Chondrocyte (in vitro differentiated cells): ENCODE data around the gene FCRLA. TPM values are rescaled to one million over a fixed set of nuclear protein-coding genes. Genes with fewer than 3 reads are reported as not detected.
"Not testable (repeated sequence)": the region's sequence is repeated elsewhere in the genome, so short reads cannot be mapped to it uniquely, and the experiment has no call there.

Experiments used
- DNase-seq: peaks from one replicate; pipeline ENCODE4 v3.0.0; 2021; ENCODE audit warnings: mixed read lengths, low spot score
- H3K27ac Mint-ChIP-seq: one replicate; pipeline ENCODE4 v1.8.0; 2021; ENCODE audit warnings: mild to moderate bottlenecking, moderate library complexity, mixed read lengths; ENCODE audit not compliant: unreplicated experiment
- H3K27me3 Mint-ChIP-seq: 2 replicates; pipeline ENCODE4 v1.8.0; 2021; ENCODE audit warnings: low read depth, mixed read lengths
- H3K36me3 Mint-ChIP-seq: 2 replicates; pipeline ENCODE4 v1.8.0; 2021; ENCODE audit warnings: low read depth, mixed read lengths
- H3K4me1 Mint-ChIP-seq: 2 replicates; pipeline ENCODE4 v1.8.0; 2021; ENCODE audit warnings: low read depth, mild to moderate bottlenecking, mixed read lengths
- H3K4me3 Mint-ChIP-seq: one replicate; pipeline ENCODE4 v1.8.0; 2021; ENCODE audit warnings: mild to moderate bottlenecking, moderate library complexity, mixed read lengths; ENCODE audit not compliant: unreplicated experiment
- H3K9me3 Mint-ChIP-seq: 2 replicates; pipeline ENCODE4 v1.8.0; 2021; ENCODE audit warnings: low read depth, mixed read lengths
- long read RNA-seq: library from polyadenylated mRNA; stranded (forward); transcript quantifications from one replicate; pipeline ENCODE4 v2.0.0, GENCODE V29; 2021
- total RNA-seq: library from RNA; stranded (reverse); gene quantifications from 3 replicates; pipeline ENCODE4 v1.2.1, GENCODE V29; 2021
- TF ChIP-seq, protein P1 (sequence below): fragments of 200-600 bp; sonication (generic); IDR thresholded peaks from 2 replicates; pipeline ENCODE4 v1.5.0; 2021; ENCODE audit warnings: antibody characterized with exemption, mild to moderate bottlenecking, moderate library complexity

FCRLA gene, protein sequence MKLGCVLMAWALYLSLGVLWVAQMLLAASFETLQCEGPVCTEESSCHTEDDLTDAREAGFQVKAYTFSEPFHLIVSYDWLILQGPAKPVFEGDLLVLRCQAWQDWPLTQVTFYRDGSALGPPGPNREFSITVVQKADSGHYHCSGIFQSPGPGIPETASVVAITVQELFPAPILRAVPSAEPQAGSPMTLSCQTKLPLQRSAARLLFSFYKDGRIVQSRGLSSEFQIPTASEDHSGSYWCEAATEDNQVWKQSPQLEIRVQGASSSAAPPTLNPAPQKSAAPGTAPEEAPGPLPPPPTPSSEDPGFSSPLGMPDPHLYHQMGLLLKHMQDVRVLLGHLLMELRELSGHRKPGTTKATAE
- total RNA-seq, result not detected in 3 replicates
- long read RNA-seq, result 0 reads

- TF ChIP-seq, protein P1, sequence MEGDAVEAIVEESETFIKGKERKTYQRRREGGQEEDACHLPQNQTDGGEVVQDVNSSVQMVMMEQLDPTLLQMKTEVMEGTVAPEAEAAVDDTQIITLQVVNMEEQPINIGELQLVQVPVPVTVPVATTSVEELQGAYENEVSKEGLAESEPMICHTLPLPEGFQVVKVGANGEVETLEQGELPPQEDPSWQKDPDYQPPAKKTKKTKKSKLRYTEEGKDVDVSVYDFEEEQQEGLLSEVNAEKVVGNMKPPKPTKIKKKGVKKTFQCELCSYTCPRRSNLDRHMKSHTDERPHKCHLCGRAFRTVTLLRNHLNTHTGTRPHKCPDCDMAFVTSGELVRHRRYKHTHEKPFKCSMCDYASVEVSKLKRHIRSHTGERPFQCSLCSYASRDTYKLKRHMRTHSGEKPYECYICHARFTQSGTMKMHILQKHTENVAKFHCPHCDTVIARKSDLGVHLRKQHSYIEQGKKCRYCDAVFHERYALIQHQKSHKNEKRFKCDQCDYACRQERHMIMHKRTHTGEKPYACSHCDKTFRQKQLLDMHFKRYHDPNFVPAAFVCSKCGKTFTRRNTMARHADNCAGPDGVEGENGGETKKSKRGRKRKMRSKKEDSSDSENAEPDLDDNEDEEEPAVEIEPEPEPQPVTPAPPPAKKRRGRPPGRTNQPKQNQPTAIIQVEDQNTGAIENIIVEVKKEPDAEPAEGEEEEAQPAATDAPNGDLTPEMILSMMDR, result no peak
- Mint-ChIP-seq H3K4me1 (no peaks in the 10 kb centered on the region), H3K27ac (no peak within 1 kb of the TSS), H3K4me3 (no peak within 1 kb of the TSS), H3K9me3 (no peaks in the 10 kb centered on the region), H3K36me3 (no peaks in the 10 kb centered on the region), H3K27me3 (peaks cover 4% of the 10 kb centered on the region)
- DNase-seq, result no peak
Measured at GRCh38 chr1:161706482-161707347, at the start of gene FCRLA. TSS of gene FCRLA (plus strand) at chr1:161707229. CDS start at chr1:161707265, 36 bp downstream.

GRCh38 chr1:161658524-161658923 is 48.5 kb upstream of the FCRLA start:
- H3K36me3 Mint-ChIP-seq, DNase-seq, H3K4me3 Mint-ChIP-seq, H3K4me1 Mint-ChIP-seq, H3K9me3 Mint-ChIP-seq, H3K27ac Mint-ChIP-seq: not testable (repeated sequence)
- peaks cover 10% of the 10 kb centered on the region for H3K27me3 Mint-ChIP-seq

- not testable (repeated sequence) for H3K27me3 Mint-ChIP-seq, H3K4me3 Mint-ChIP-seq, DNase-seq, H3K36me3 Mint-ChIP-seq, H3K9me3 Mint-ChIP-seq, H3K27ac Mint-ChIP-seq, H3K4me1 Mint-ChIP-seq
Measured at GRCh38 chr1:161661660-161662311, 45.2 kb upstream of the FCRLA start.

GRCh38 chr1:161662684-161663339 is 44.2 kb upstream of the FCRLA start, which contains the start of gene FCGR2B:
TSS of gene FCGR2B (plus strand) at chr1:161663143. CDS start at chr1:161663242, 99 bp downstream.
- DNase-seq, H3K4me3 Mint-ChIP-seq, H3K36me3 Mint-ChIP-seq, H3K9me3 Mint-ChIP-seq, H3K27me3 Mint-ChIP-seq, H3K27ac Mint-ChIP-seq, H3K4me1 Mint-ChIP-seq: not testable (repeated sequence)

DNA sequence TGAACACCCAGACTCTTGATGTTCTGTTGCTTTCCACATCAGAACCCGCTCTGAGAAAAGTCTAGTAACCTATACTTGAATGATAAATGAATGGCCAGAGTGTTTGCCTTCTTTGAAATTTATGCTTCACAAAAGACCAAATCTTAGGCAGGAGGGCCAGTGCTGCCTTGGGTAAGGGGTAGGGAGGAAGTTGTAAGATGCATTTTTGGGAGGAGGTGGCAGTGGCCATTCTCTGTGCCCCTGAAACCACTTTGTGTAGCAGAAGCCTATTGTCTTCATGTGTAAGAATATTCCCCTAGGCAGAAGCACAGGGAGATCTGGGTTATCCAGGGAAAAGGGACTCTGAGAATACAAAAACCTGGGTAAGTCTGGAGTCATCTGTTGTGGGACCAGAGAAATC is 43.5 kb upstream of the FCRLA start:
- DNase-seq, H3K9me3 Mint-ChIP-seq, H3K36me3 Mint-ChIP-seq, H3K4me3 Mint-ChIP-seq, H3K4me1 Mint-ChIP-seq, H3K27ac Mint-ChIP-seq, H3K27me3 Mint-ChIP-seq: not testable (repeated sequence)

DNA sequence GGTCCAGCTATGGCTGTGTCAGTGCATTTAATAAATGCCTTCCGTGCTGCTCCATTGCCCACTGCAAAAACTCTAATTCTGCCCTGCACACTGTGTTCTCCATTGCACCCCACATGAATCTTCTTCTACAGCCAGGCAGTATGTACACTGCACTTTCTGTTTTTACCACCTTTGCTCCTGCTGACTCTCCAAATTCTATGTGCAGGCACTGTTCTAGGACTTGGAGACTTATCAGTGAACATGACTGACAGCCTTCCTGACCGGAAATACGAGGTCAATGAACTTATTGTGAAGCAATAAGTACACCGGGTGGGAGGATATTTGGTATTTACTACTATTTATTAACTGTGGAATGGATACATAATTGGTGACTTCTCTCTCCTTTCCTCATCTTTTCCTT is 42.3 kb upstream of the FCRLA start:
- H3K4me3 Mint-ChIP-seq, DNase-seq, H3K9me3 Mint-ChIP-seq, H3K27me3 Mint-ChIP-seq, H3K27ac Mint-ChIP-seq, H3K4me1 Mint-ChIP-seq, H3K36me3 Mint-ChIP-seq: not testable (repeated sequence)

- H3K9me3 Mint-ChIP-seq, H3K27ac Mint-ChIP-seq, DNase-seq, H3K27me3 Mint-ChIP-seq, H3K4me1 Mint-ChIP-seq, H3K36me3 Mint-ChIP-seq, H3K4me3 Mint-ChIP-seq: not testable (repeated sequence)
Measured at GRCh38 chr1:161671045-161672020, 35.7 kb upstream of the FCRLA start.

DNA sequence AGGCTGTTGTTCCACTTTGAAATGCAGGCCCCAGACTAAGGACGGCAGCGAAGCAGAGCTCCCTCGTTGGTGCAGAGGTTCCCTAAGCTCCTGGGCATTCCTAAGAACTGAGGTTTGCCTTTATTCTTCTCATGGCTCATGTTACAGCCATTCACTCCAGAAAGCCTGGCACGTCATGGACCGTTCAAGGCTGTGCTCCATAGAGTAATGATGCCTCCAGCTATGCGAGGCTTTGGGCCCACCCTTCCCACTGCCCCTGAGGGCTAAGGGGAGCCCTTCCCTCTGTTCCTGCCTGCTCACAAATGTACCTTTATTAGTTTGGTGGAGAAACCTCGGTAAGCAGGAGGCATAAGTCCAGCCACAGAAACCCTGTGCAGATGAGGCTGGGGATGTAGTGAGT is 33.6 kb upstream of the FCRLA start:
- not testable (repeated sequence) for H3K27me3 Mint-ChIP-seq, H3K9me3 Mint-ChIP-seq, H3K36me3 Mint-ChIP-seq, H3K27ac Mint-ChIP-seq, H3K4me3 Mint-ChIP-seq, H3K4me1 Mint-ChIP-seq, DNase-seq

DNA sequence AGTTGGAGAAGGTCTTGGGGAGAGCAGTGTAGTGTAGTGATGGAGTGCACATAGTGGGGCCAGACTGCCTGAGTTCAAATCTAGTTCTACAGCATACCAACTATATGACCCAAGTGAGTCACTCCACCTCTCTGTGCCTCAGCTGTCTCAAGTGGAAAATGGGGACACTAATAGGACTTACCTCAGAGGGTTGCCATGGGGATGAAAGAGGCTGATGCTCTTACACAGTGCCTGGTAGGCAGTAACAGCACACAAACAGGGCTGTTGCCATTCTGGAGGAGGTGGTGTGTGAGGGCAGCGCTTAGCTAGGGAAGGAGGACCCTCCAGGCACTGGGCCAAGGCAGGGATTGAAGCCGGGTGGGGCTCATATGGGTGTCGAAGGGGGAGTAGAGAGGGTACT is 32.6 kb upstream of the FCRLA start:
- DNase-seq, H3K36me3 Mint-ChIP-seq, H3K4me3 Mint-ChIP-seq, H3K9me3 Mint-ChIP-seq, H3K27ac Mint-ChIP-seq, H3K4me1 Mint-ChIP-seq: not testable (repeated sequence)
- peaks cover 11% of the 10 kb centered on the region for H3K27me3 Mint-ChIP-seq

DNA sequence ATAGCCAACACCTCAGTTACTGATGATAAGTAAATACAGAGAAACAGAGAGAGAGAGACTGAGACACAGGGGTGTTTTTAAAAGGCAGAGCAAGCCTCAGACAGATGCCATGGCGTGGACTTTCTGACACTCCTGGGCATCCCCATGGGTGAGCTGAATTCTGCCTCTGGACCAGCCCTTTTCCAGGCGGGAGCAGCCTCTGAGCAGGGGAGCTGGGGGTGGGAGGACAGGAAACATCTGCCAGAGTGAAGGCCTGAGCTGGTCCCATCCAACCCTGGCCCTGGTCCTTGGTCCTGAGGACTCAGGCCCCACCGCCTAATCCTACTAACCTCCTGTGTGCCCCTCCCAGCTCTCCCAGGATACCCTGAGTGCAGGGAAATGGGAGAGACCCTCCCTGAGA is 32.1 kb upstream of the FCRLA start:
- not testable (repeated sequence) for H3K27ac Mint-ChIP-seq, H3K9me3 Mint-ChIP-seq, H3K4me3 Mint-ChIP-seq, DNase-seq, H3K4me1 Mint-ChIP-seq, H3K36me3 Mint-ChIP-seq
- peaks cover 11% of the 10 kb centered on the region for H3K27me3 Mint-ChIP-seq
